Forelimb muscle (tissue), 1 donor: ENCODE data around the gene PSMB5. TPM values are rescaled to one million over a fixed set of nuclear protein-coding genes. Genes with fewer than 3 reads are reported as not detected.

ENCODE experiments used
- DNase-seq: peaks from one replicate; pipeline ENCODE4 v3.0.0-alpha.2; 2013; ENCODE audit warnings: low read depth
- polyA plus RNA-seq: library from polyadenylated mRNA; unstranded; fragments of 120-200 nt; gene quantifications from one replicate; pipeline ENCODE4 v1.2.1, GENCODE V29; 2013; ENCODE audit not compliant: insufficient read length

PSMB5 gene
- polyA plus RNA-seq, 1 donor: 226 TPM

DNA sequence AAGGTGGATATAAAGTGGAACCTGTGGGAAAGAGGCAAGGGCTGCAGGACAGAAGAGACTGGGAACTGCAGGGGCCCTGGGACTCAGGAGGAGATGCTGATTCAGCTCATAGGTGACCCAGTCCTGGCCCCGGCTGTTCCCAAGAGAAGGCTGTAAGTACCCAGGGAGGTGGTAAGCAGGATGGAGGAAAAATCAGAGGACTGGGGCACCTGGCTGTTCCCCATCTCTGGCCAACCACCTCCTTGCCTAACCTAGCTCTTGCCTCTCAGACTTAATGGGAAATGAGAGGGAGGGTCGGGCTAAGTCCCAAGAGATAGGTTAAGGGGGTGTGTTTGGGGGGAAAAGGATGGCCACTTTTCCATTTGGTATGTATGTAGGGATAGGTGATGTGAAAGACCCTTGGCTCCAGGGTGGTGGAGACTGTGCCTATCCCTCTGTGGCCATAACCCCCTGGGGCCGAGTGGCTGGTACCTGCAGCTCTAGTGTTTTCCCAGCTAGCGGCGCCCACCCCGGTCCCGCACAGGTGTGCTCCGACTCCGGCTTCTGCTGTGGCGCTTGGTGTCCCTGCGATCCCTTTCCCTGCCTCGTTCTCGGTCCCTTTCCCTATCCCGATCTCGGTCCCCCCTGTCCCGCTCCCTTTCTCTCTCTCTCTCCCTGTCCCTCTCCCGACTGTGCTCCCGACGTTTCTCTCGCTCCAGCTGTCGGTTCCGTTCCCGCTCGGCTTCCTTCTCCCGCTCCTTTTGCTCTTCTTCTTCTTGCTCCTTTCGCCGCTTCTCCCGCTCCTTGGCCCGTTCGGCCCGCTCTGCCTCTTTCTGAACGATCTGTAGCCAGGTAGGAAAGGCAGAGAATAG lies 24.2 kb upstream of the PSMB5 start:
- no peak for DNase-seq

DNA sequence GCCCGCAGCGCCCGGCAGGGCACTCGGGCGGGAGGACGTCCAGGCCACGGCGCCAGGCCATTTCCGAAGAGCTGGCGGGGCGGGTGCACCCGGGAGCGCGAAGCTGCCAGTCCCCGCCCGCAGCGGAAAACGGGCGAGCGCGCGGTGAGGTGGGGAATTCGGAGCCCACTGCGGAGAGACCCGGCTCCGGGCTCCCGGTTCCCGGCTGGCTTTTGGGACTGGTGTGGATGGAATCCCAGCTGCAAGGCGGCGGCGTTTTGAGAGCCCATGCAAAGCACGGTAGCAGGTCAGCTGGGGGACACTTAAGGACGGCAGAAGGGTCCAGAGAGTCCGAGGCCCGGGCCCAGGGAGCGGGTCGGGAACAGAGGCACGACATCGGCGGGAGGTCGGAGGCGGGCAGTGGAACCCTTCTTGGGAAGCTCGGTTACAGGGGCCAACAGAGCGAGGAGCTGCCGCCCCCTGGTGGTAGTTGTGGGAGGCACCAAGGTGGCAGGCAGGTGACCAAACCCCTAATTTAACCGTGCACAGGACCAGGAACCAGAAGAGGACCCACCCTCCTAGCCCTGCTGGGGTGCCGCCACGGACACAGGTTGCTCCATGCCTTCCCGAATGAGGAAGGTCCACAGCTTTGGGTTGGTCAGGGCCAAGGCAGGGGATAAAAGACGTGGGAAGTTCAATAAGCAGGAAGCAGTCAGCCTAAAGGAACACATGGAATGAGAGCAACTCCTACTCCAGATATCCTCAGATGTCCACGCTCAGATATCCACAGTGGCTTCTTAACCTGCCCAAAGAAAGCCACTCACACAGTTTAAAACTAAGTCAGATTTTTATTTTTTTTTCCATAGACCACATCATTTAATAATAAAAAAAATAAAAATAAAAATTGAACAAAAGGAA lies 23.3 kb upstream of the PSMB5 start:
- peak; percentile 57 for DNase-seq

DNA sequence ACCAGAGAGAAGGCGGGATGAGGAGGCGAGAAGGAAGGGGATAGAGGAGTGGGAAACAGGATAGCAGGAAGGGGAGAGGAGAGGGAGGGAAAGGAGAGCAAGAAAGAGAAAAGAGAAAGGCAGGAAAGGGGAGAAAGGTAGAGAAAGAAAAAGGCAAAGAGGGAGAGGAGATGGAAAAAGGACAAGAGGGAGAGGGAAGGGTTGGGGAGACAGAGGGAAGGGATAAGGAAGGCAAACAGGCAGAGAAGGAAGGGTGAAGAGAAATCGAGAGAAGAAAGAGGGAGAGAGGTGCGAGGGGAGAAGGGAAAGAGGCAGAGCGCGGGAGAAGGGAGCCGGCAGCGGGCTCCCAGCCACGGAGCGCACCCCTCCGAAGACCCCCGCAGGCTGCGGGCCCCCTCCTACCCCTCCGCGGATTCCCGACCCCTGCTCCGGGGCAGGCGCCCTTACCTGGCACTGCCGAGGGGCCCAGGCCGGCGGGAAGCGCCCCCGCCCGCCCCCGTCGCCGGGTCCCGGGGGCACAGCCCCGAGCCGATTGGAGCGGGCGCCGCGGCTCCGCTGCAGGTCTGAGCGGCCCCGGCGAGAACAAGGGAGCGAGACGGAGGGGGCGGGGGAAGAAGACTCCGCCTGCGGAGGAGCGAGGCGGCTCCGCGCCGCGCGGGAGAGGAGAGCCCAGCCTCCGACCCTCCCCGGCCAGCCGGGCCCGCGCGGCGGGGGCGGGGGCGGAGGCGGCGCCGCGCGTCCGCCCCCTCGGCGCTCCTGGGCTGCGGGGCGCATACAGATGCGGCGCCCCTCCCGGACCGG lies 22.5 kb upstream of the PSMB5 start, which contains the start of gene CDH24:
Gene CDH24 (minus strand): TSS at position 565 of the 801 bp plus-strand sequence. CDS start 1,787 bp downstream, outside the sequence.
- DNase-seq: peak; percentile 62

DNA sequence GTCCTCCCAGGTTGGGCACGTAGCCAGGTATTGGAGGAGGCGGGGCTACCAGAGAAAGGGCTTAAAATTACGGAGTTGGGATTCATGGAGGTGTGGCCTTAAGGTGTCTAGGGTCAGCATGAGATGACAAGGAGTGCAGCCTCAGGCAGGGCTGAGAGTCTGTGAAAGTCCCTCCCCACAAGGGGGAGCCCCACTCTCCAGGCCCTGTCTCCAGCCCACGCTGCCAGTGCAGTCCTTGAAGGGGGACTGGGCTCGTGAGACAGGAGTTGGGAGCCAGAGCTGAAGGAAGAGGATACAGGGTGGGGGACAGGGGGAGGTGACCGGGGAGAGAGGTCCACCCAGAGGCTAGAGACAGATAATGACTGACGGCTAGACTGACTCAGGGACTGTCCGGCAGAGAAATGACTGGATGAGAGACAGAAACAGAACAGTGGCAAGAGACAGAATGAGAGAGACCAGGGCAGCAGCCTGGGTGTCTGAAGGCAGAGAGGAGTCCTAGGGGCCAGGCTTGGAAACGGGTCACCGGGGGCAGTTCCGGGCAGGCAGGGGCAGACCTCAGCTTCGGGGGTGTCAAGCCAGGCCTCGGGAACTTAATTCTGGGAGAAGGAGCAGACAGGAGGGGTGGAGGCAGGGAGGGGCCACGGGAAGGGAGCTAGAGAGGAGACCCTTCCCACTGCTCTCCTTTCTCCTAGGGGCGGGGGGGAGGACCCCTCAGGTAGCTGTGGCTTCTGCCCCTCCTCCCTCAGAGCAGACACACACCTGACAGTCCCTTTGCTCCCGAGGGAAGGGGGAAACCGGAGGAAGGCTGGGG lies 21.6 kb upstream of the PSMB5 start:
- DNase-seq: no peak

DNA sequence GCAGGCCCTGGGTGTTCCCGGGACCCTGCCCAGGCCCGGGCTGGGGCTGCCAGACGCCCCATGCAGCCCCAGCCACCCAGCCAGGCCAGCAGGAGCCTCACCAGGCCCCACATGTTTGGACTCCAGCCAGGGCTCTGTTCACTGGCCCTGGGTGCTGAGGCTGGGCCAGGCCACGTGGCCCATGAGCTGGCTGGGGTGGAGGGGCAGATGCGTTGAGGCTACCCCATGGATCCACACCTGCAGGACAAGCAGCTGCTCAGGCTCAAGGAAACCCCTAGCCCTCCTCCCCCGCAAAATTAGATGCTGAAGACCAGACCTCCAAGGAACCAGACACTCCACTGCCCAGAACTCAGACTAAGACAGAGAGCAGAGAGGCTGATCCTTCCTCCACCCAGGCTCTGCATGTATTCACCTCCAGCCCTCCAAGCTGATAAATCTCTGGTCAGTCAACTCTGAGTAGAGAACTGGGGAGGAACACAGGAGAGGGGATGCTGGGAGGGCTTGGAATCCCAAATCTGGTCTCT lies 21.0 kb upstream of the PSMB5 start:
- no peak for DNase-seq

DNA sequence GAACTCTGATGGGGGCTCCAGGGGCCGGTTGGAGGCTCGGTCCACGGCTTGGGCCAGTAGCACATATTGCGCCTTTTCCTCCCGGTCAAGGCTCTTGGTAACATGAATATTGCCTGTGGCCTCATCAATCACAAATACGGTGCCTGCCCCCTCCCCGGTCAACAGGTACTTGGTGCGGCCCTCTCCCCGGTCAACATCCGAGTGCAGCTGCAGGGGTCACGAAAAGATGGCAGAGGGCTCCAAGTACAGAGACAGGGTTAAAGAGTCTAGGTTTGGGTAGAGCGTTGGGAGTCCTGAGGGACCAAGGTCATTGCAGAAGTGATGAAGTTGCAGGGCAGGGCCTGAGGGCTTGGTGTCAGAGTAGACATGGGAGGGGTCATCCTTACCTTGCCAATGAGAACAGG lies 20.4 kb upstream of the PSMB5 start:
- DNase-seq: no peak

DNA sequence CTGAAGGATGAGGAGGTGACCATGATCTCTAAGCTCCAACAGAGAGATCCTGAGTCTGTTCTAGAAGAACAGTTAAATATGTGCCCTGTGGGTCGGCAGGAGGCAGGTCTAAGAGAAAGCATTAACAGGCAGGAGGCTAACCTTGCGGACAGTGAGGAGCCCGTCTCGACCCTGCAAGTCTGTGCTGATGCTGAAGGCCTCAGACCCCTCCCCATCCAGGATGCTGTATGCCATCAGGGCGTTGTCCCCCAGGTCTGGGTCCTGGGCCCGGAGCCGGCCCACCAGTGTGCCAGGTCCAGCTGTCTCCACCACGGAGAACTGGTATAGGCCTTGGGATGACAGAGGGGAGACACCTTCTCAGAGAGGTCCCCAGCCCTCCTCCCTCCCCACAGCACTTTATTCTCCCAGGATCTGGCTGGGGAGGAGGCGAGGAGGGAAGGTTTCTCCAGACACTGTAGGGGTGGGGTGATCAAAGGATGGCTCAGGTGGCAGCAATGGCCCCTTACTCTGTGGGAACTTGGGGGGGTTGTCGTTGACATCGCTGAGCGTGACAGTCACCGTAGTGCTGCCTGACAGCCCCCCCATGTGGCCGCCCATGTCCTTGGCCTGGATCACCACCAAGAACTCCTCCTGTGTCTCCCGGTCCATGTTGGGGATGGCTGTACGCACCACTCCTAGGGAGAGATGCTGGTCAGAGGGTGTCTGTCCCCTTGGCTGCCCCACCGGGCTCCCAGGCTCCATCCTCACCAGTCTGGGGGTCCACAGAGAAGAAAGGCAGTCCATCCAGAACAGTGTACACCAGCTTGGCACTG lies 19.5 kb upstream of the PSMB5 start:
- no peak for DNase-seq

DNA sequence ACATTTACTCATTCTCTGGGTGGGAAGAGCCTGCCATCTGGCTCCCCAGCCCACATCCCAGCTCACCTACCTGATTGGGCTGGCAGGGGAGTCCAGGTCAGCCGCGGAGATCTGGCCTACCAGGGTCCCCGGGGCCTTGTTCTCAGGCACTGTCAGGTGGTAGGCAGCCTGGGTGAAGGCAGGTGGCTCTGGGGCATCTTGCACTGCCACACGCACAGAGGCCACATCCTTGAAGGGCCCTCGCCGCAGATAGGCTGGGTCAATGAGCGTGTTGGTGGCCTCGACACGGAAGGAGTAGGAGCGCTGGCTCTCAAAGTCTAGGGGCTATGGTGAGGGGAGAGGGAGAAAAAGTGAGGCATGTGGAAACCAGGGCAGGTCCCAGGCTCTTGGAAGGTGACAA lies 18.7 kb upstream of the PSMB5 start:
- no peak for DNase-seq

DNA sequence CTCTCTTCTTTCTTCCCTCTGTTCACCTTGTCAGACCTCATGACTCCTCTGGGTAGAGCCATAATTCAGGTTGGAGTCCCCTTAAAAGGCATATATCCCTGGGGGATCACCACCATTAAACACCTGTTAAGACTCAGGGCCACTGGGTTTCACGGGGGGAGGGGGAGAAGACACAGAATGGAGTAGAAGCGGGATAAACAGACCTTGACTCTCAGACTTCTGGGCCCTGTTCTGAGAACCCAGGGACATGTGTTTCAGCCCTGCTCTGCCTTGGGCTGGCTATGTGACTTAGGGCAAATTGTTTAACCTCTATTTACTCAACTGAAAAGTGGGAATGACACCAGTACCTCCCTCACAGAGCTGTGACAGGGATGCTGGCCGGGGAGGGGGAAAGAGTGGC lies 18.0 kb upstream of the PSMB5 start:
- no peak for DNase-seq

DNA sequence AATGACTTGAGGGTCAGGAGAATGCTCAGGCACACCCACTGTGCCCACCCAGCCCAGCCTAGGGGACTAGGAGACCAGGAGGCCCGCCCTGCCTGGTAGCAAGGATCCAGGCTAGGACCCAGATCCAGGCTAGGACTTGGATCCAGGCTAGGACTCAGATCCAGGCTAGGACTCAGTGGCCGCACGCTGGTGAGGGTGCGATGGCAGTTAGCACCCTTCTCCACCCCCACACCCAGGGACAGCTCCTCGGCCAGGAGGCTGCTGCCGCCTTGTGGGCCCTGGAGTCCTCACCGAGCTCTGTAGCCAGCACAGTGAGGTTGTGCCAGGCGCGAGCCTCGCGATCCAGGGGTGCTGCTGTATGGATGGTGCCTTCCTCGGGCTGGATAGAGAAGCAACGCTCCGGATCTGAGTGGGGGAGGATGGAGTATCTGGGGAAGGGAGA lies 17.5 kb upstream of the PSMB5 start:
- DNase-seq: no peak

DNA sequence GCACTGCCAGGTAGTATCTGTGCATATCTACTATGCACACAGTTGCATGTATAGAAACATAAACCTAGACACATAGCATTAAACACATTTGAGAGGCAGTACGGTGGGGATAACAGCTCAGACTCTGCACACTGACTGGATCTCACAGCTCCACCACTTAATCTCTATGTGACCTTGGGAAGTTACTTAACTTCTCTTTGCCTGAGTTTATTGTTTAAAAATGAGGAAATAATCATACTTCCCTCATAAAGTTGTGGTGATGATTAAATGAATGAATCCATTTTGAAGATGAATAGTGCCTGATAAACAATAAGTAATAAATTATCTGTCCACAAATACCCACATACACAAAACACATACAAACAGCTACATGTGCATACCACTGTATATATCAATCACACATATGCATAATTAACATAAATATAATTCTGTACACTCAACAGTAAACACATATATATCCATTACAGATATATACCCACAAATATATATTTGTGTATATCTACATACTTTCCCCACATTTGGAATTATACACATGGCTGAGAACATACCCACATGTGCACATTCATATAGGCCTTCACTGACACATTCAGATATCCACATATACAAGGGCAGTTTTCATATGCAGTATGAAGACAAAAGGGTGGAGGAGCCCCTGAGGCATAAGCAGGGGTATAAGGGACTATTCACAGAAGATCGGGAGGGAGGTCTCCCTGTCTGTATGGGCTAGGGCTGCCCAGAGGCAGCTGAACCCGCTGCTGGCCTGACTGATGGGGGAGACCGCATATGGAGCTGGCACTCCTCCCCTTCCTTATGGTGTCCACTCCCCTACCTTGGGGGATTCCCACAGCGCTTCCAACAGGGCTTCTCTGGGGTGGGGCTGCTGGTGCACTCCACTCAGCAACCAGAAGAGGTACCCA lies 16.7 kb upstream of the PSMB5 start:
- no peak for DNase-seq

DNA sequence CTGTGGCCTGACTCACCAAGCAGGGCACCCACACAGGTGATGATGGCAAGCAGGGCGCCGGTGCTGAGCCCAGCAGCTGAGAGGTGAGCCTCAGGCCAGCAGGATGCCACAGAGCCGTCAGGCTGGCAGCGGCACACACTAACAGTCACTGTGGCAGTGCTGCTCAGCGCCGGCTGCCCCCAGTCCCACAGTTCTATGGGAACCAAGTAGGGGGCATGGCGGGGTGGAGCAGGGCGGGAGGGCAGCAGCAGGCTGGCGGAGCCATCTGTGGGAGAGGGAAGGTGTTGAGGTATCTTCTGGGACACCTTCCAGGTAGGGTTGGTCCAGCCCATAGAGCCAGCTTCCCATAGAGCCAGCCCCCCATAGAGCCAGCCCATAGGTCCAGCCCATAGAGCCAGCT lies 14.3 kb upstream of the PSMB5 start:
- no peak for DNase-seq

DNA sequence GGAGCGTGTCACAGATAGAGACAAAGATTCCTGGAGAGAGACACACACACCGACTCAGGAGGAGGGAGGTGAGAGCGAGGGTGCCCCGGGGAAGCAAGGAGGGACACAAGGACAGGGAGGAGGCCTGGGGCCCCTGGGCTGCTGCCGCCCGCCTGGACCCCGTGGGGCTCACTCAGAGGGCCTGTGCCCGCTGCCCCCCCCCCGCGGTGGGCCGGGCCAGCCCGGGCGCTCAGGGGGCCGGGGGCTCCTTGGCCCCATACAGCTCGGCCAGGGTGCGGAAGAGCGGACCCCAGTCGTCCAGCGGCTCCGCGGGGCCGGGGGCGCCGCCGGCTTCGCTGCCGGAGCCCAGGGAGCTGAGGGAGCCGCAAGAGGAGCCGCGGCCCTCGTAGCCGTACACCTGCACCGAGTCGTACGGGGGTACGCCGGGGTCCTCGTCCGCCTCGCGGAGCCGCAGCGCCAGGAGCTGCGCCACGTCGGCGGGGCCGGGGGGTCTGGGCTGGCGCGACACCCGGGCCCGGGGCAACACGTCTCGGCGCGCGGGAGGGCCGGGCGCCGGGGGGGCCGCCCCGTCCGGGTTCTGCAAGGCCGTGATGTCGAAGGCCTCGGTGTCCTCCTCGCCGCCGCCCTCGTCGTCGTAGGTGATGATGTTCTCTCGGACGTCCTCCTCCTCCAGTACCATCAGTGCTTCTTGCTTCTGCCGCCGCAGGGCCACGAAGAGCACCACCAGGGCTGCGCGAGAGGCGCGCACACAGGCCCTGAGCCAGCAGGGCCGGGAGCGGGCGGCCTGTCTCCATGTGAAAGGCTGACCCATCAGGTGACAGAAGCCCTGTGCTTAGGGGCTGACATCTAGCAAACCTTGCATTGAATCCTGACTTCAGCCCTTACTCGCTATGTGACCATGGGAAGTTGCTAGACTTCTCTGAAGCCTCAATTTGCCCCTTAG lies 13.3 kb upstream of the PSMB5 start:
- DNase-seq: no peak

DNA sequence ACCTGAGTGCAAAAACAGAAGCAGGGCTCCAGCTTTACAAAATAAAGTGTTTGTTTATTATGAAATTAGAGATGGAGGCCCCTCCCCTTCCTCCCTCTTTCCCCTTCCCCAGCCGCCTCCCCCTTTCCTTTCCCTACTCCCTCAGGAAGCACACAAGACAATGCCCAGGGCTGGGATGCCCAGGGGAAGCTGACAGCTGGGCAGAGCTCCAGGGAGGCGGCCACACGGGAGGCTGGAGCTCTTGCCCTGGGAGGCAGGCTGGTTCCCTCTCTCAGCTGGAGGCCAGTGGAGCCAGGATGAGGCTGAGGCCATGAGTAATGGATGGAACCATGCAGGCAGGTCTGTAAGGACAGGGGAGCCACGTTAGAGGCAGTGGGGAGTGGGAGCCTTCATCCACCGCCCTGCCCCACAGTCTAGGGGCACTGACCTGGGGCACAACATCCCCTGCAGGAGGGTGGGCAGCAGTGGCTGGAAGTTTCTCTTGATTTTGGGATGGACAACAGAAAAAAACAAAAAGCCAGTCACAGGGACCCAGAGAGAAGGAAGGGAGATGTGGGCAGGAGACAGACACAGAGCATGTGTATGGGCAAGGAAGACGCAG lies 12.4 kb upstream of the PSMB5 start:
- DNase-seq: no peak

DNA sequence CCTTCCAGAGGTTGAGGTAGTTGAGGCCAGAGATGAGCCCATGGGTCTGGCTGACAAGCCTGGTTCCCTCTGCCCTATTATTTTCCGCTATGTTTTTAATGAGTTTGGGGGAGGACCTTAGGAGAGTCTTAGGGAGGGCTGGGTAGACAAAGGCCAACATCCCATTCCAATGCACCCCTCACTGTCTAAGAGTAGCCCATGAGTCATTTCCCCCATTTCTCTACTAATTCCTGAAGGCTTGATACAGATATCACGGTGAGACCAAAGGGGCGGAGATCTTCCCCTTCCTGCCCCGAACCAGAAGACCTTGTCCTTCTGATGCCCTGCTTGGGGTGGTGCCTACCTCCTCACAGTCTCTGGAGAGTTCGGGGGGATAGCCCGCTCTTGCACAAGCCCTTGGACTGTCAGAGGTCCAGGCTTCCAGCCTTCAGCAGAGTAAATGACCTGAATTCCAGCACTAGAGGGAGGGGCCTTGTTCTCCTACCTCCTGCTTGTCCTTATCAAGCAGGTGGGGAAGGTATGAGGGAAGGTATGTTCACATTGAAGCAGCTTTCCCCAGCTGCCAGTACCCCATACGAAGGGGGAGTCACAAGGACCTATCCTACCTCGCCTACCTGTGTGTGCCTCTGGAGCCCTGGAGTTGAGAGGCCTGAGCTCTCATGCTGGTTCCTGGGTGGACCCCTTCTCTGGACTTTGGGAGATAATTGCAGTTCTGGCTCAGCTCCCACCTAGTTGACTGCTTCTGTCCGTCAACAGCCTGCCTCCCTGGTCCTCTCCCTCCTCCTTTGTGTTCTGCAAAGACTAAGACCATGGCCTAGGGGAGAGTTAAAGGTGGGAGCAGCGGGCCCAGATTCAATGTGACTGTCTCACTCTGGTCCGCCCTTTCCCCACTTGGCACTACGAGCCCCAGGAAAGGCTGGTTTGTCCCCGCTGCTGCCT lies 11.0 kb upstream of the PSMB5 start:
- DNase-seq: no peak

DNA sequence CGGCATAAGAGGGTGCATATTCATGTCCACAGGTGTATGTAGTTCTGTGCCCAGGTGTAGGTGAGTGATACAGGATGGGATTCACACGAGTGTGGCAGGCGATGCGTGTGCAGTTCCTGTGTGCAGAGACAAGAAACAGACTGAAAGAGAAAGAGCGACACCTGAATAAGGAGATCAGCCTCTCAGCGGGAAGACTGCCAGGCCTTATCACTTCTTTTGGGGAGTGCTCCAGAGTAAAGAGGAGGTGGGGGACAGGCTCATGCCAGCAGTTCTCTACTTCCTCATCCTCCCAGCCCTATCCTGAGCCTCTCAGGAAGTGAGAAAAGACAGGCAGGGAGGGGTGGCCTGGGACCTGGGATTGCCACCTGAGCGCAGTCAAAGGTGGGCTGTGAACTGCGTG lies 10.1 kb upstream of the PSMB5 start:
- DNase-seq: no peak
